ENCODE data around the gene TTC7B. TPM values are rescaled to one million over a fixed set of nuclear protein-coding genes. Genes with fewer than 3 reads are reported as not detected.

The TTC7B gene
- total and polyA plus RNA-seq, 2 experiments from 2014 or later, result 7.9 to 28.6 TPM

GRCh38 chr14:90804292-90805083 is 11.7 kb downstream of the TTC7B start (continued):
- TF ChIP-seq ZNF462 (CRISPR knock-in tag; IDR thresholded peaks at IDR 0.05), result no peak
- no peak for TF ChIP-seq REST (IDR thresholded peaks at IDR 0.05; ENCODE audit: unreplicated experiment)
- TF ChIP-seq CREB1 (CRISPR knock-in tag; IDR thresholded peaks at IDR 0.05; ENCODE audit: low read depth), result no peak
- no peak for TF ChIP-seq JUNB (IDR thresholded peaks at IDR 0.05; ENCODE audit: unreplicated experiment)
- TF ChIP-seq STAT1 (IDR thresholded peaks at IDR 0.05; ENCODE audit: unreplicated experiment), result no peak
- no peak for TF ChIP-seq CTCF (conservative IDR thresholded peaks at IDR 0.05; ENCODE audit: low read depth in 2 of 2)
- no peak for TF ChIP-seq ZNF331 (CRISPR knock-in tag; IDR thresholded peaks at IDR 0.05; ENCODE audit: low read depth)
- no peak for TF ChIP-seq EZH2 (IDR thresholded peaks at IDR 0.05; ENCODE audit: low read depth, unreplicated experiment)
- no peak for TF ChIP-seq EZH2phosphoT487 (IDR thresholded peaks at IDR 0.05; ENCODE audit: unreplicated experiment)

Data from GM23338 (cell line).